ENCODE data around the gene FAAP100. TPM values are rescaled to one million over a fixed set of nuclear protein-coding genes. Genes with fewer than 3 reads are reported as not detected.
A peak's percentile ranks its signal among the peaks of the same experiment; 100 is the strongest.

FAAP100 gene
- total RNA-seq, 1 donor from 2014 or later, result 20.0 TPM

DNA sequence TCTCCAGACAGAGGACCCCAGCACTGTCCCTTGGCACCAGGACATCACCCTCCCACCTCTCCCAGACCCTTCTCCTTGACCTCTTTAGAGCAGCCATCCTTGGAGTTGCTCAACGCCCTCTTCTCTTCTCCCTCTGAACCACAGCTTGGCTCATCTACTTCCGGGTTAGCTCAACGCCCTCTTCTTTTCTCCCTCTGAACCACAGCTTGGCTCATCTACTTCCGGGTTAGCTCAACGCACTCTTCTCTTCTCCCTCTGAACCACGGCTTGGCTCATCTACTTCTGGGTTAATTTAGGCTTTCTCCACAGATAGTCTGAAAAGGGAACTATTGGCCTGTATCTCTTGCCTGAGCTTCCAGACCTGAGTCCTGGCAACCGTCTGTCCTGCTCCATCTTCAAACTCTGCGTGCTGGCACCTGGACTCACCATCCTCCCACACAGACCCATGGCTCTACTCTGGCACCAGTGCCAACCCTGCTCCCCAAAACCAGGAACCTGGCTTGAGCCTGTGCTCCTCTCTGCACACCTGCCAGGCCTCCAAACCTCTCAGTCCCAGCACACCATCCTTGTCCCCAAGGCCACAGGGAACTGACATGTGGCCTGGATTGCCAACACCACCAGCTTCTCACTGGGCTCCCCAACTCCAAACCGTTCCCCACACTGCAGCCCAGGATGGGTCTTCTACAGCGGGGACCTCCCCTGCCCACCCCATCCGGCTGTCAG is 25.3 kb upstream of the FAAP100 start:
- intact Hi-C loops (cut with DNase I), result no loop called here
- ATAC-seq, result peak; percentile 43

GRCh38 chr17:81576621-81577277 is 24.6 kb upstream of the FAAP100 start:
- intact Hi-C loops (cut with DNase I), result no loop called here
- no peak for DNase-seq (ENCODE audit: low spot score)
- ATAC-seq, result peak; percentile 52

More for the DNA sequence above, 25.3 kb upstream of the FAAP100 start:
- DNase-seq (ENCODE audit: low spot score), result no peak

GRCh38 chr17:81575836-81576235 is 23.7 kb upstream of the FAAP100 start:
- DNase-seq (ENCODE audit: low spot score) (no peak), ATAC-seq (no peak)
- intact Hi-C loops (cut with DNase I), result no loop called here

DNA sequence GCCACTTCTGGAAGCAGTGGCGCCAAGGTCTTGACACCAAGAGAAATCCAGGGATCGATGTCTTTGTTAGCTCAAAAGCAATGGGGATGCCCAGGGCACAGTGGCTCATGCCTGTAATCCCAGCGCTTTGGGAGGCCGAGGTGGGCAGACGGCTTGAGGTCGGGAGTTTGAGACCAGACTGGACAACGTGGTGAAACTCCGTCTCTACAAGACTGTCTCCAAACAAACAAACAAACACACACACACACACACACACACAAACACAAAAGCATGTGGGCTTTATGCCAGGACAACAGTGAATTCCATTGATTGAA is 22.4 kb upstream of the FAAP100 start:
- intact Hi-C loops (cut with DNase I), result no loop called here
- ATAC-seq, result no peak
- no peak for DNase-seq (ENCODE audit: low spot score)

- ATAC-seq (no peak), DNase-seq (ENCODE audit: low spot score) (no peak)
- intact Hi-C loops (cut with DNase I), result no loop called here
Observed at GRCh38 chr17:81573794-81574642, 21.9 kb upstream of the FAAP100 start.

DNA sequence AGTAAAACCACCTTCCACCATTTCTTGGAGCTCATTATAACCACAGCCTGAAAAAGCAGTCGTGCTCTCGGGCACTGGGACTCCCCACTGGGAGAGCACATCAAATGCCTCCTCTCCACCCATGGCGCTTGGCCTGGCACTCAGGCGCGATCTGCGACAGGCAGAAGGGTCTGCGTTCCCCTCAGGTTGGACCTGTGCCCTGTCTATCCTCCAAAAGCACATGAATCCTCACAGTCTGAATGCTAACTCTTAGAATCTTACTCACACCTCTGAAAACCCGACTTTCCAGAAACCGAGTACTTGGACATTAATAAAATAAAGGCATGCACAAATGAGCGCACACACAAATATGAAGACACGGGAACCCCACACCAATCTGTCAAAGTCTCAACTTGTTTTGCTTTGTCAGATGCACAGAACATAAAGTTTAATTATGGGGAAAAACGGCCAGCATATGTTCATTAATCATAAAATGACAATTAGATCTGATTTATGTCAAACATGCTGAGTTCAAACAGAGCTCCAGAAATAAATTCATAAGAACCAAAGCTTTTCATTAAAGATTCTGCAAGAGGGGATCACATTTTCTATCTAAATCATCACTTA is 20.5 kb upstream of the FAAP100 start:
- ATAC-seq (no peak), DNase-seq (ENCODE audit: low spot score) (no peak)
- intact Hi-C loops (cut with DNase I), result no loop called here

DNA sequence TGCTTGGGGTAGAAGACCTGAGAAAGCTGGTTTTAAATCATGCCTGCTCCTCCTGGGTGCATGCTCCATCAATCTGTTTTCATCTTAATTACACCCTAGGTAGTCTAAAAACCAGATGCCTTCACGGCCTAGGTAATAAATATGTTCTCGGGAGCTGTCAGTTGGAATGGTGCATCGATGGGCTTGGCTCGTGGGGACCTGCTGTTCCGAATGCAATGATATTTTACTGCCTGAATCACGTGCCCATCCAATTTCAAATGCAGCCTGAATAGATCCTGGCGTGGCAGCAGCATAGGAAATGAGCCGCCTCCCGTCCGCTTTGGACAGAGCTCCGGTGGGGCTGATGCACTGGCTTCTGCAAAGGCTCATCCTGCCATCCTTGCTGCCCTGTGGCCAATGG is 18.8 kb upstream of the FAAP100 start:
- DNase-seq (ENCODE audit: low spot score) (no peak), ATAC-seq (no peak)
- intact Hi-C loops (cut with DNase I), result no loop called here

GRCh38 chr17:81569986-81570514 is 17.9 kb upstream of the FAAP100 start:
- intact Hi-C loops (cut with DNase I), result no loop called here
- ATAC-seq (no peak), DNase-seq (ENCODE audit: low spot score) (no peak)

DNA sequence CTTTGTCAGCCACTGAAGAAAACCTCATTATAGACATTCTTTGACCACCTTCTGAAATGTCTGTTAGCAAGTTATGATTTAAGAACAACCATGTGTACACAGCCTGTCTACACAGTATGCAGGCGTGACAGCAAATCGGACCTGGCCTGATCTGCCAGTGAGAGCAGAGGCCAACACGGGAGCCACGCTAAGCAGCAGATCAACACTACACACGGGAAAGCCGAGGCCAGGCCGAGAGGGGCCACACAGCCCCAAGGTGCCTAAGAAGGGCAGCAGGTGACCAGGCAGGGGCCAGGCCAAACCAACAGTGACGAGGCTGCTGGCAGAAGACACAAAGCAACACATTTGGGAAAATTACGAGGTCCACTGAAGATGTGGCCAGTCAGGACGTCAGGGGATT is 16.3 kb upstream of the FAAP100 start:
- ATAC-seq (no peak), DNase-seq (ENCODE audit: low spot score) (no peak)
- intact Hi-C loops (cut with DNase I), result no loop called here

DNA sequence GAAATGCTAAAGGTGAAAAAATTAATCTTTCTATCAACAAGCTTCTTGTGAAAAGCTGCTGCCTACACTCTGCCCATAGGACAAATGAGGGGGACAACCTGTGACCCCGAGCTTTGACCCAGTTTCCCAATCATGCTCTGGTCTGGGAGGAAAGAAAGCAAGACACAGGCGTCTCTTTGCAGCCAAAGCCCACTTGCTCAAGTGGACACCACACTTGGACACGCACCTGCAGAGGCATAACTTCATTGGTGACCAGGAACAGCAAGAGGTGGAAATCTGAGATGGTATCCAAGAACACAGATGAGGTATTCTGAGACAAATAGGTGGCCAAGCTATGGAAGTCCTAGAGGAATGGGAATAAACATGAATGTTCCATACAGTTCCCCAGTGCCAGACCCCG is 15.0 kb upstream of the FAAP100 start:
- ATAC-seq, result no peak
- intact Hi-C loops (cut with DNase I), result no loop called here
- DNase-seq (ENCODE audit: low spot score), result no peak

- ATAC-seq (peak; percentile 84), DNase-seq (ENCODE audit: low spot score) (peak; percentile 85)
- intact Hi-C loops (cut with DNase I), result no loop called here
Observed at GRCh38 chr17:81566461-81567126, 14.4 kb upstream of the FAAP100 start.

- ATAC-seq (no peak), DNase-seq (ENCODE audit: low spot score) (no peak)
- intact Hi-C loops (cut with DNase I), result no loop called here
Observed at GRCh38 chr17:81565231-81565630, 13.1 kb upstream of the FAAP100 start.

DNA sequence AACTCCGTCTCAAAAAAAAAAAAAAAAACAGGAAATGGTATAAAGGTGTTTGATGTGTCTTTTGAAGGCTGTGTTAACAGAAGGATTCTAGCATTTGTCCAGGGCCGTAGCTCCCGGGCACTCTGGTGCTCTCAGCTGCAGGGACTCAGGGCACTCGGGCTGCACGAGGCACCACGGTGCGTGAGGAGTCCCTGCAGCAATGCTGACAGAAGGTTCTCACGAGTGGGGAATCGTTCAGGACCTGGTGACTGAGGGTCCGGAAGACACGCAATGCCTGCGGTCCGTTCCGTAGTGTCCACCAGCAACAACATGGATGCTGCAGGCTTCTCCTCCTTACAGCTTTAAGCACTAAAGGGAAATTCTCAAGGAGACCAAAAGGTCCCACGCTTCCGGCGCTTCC is 12.6 kb upstream of the FAAP100 start:
- DNase-seq (ENCODE audit: low spot score) (no peak), ATAC-seq (no peak)
- intact Hi-C loops (cut with DNase I), result no loop called here

GRCh38 chr17:81563861-81564586 is 11.9 kb upstream of the FAAP100 start:
- intact Hi-C loops (cut with DNase I), result no loop called here
- ATAC-seq (no peak), DNase-seq (ENCODE audit: low spot score) (no peak)

GRCh38 chr17:81561494-81561885 is 9.3 kb upstream of the FAAP100 start:
- ATAC-seq (no peak), DNase-seq (ENCODE audit: low spot score) (no peak)
- intact Hi-C loops (cut with DNase I), result no loop called here

DNA sequence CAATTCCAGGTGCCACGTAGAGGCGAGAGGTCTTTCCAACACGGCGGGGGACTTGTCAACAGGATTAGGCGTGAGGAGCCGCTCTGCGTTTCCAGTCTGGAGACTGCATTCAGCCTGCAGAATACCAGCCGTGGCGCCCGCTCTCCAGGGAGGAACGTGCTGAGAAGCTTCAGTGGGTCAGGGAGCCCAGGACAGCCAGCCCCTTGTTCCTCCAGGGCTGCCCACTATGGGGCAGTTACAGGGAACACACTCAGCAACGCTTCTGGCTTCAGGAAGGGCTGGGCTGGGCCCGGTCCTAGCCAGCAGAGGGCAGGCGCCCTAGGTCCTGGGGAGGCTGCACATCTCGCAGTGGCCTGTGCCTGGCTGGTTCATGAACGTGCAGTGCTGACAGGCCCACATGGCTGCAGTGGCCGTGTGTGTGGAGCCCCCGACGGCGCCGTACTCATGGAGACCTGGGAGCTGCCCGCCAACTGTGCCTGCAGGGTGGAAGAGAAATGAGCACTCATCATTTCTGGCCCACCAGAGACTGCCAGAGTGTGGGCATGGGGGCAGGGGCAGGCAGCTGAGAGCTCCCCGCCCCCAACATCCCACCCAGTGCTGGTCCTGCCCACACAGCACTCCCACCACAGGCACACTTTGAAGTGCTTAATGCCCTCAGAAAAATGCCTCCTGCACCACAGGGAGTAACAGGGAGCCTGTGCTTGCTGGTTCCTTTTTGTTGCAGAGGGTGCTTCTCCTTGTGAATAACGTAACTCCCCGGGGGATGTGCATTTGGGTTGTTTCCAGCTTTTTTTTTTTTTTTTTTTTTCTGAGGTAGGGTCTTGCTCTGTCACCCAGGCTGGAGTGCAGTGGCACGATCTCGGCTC is 7.0 kb upstream of the FAAP100 start:
- DNase-seq (ENCODE audit: low spot score), result no peak
- intact Hi-C loops (cut with DNase I), result no loop called here
- peak; percentile 14 for ATAC-seq

GRCh38 chr17:81558115-81558468 is 5.9 kb upstream of the FAAP100 start:
- intact Hi-C loops (cut with DNase I), result no loop called here
- ATAC-seq (no peak), DNase-seq (ENCODE audit: low spot score) (no peak)

Measured in sciatic nerve (tissue), 2 donors.